ENCODE results near the gene PCNX1.
"Not testable (repeated sequence)": the region's sequence is repeated elsewhere in the genome, so short reads cannot be mapped to it uniquely, and the experiment has no call there.

The PCNX1 gene

GRCh38 chr14:70916300-70916699 lies 9.0 kb downstream of the PCNX1 start:
- Histone ChIP-seq H3K9me3 (ENCODE audit: control insufficient read depth, insufficient read depth, low read length) (no peaks in the 10 kb centered on the region), H3K9ac (ENCODE audit: low read depth, low read length) (no peak overlapping the region), H3K36me3 (ENCODE audit: insufficient read depth, low read length) (peaks cover 3% of the 10 kb centered on the region; the same call in 1 of the 2 replicates), H3K4me1 (ENCODE audit: insufficient read depth, low read length) (peaks cover 6% of the 10 kb centered on the region; the same call in 1 of the 2 replicates)

GRCh38 chr14:70916799-70917198 lies 9.5 kb downstream of the PCNX1 start:
- Histone ChIP-seq H3K9me3 (ENCODE audit: control insufficient read depth, insufficient read depth, low read length) (no peaks in the 10 kb centered on the region), H3K9ac (ENCODE audit: low read depth, low read length) (no peak overlapping the region), H3K4me1 (ENCODE audit: insufficient read depth, low read length) (peaks cover 6% of the 10 kb centered on the region; the same call in 1 of the 2 replicates), H3K36me3 (ENCODE audit: insufficient read depth, low read length) (peaks cover 3% of the 10 kb centered on the region; the same call in 1 of the 2 replicates)

- Histone ChIP-seq H3K36me3 (ENCODE audit: insufficient read depth, low read length) (peaks cover 3% of the 10 kb centered on the region; the same call in 1 of the 2 replicates), H3K9me3 (ENCODE audit: control insufficient read depth, insufficient read depth, low read length) (no peaks in the 10 kb centered on the region), H3K4me1 (ENCODE audit: insufficient read depth, low read length) (peaks cover 6% of the 10 kb centered on the region; the same call in 1 of the 2 replicates), H3K9ac (ENCODE audit: low read depth, low read length) (no peak overlapping the region)
Measured at GRCh38 chr14:70917633-70918032, 10.4 kb downstream of the PCNX1 start.

DNA sequence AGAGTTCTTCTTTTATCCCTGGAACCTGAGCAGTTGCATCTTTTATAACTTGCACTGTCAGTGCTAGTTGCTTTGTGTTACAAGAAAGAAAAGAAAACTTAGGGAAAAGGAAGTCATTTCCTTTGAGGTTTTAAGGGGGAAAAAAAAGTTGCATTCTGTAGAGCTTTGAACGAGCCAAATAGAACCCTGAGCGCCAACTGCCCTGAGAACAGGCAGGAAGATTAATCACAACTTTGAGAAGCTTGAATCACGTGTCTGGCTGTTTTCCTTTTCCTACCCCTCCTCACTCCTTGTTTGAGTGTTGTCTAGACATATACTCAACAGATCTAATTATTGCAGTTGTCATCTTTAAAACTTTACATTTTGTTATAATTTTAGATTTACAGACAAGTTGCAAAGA lies 12.5 kb downstream of the PCNX1 start:
- no peaks in the 10 kb centered on the region for H3K9me3 ChIP-seq (ENCODE audit: control insufficient read depth, insufficient read depth, low read length)
- peaks cover 6% of the 10 kb centered on the region; the same call in 1 of the 2 replicates for H3K4me1 ChIP-seq (ENCODE audit: insufficient read depth, low read length)
- peaks cover 3% of the 10 kb centered on the region; the same call in 1 of the 2 replicates for H3K36me3 ChIP-seq (ENCODE audit: insufficient read depth, low read length)
- no peak overlapping the region for H3K9ac ChIP-seq (ENCODE audit: low read depth, low read length)

DNA sequence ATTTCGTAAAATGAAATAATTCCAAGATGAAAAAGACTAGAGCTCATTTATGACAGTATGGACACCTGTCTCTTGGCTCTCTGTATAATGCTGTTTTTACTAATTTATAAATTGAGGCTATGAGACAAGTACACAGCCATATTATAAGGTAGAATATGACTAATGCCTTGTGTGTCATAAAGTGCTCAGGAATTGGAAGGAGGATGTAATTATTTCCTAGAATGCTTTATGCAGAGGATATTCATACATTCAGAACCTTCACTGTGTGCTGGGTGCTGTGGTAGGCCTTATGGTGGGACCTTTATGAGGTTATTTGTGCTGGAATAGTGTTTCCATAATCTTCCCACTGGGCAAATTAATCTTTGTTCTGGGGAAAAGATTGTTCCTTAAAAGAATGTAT lies 13.3 kb downstream of the PCNX1 start:
- H3K36me3 ChIP-seq (ENCODE audit: insufficient read depth, low read length): peaks cover 3% of the 10 kb centered on the region; the same call in 1 of the 2 replicates
- H3K9me3 ChIP-seq (ENCODE audit: control insufficient read depth, insufficient read depth, low read length): no peaks in the 10 kb centered on the region
- H3K9ac ChIP-seq (ENCODE audit: low read depth, low read length): no peak overlapping the region
- peaks cover 6% of the 10 kb centered on the region; the same call in 1 of the 2 replicates for H3K4me1 ChIP-seq (ENCODE audit: insufficient read depth, low read length)

DNA sequence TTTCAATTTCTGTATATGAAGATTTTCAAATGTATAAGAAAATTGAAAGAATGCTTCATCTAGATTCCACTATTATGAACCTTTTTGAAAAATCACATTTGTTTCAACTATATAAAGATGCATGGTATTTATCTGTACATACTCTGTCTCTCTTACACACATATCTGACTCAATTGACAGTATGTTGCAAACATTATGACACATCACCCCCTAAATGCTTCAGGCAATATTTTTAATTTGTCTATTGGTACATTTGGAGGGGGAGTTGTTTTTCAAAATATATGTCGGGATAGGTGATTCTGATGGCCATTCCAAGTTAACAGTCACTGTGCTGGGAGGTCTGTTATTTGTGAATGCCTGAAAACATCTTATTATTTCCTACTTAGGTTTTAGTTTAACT lies 14.4 kb downstream of the PCNX1 start:
- Histone ChIP-seq H3K4me1 (ENCODE audit: insufficient read depth, low read length) (peaks cover 6% of the 10 kb centered on the region; the same call in 1 of the 2 replicates), H3K36me3 (ENCODE audit: insufficient read depth, low read length) (peaks cover 3% of the 10 kb centered on the region; the same call in 1 of the 2 replicates), H3K9me3 (ENCODE audit: control insufficient read depth, insufficient read depth, low read length) (no peaks in the 10 kb centered on the region), H3K9ac (ENCODE audit: low read depth, low read length) (no peak overlapping the region)

DNA sequence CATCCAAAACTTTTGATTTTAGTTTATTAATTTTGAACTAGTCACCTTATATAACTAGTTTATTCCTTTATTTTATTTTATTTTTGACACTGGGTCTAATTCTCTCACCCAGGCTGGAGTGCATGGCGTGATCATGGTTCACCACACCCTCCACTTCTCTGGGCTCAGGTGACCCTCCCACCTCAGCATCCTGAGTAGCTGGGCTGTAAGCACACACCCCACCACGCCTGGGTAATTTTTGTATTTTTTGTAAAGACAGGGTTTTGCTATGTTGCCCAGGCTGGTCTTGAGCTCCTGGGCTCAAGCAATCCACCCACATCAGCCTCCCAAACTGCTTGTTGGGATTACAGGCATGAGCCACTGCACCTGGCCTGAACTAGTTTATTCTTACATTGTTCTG lies 17.3 kb downstream of the PCNX1 start:
- no peaks in the 10 kb centered on the region for H3K36me3 ChIP-seq (ENCODE audit: insufficient read depth, low read length)
- no peaks in the 10 kb centered on the region for H3K4me1 ChIP-seq (ENCODE audit: insufficient read depth, low read length)
- H3K9ac ChIP-seq (ENCODE audit: low read depth, low read length): no peak overlapping the region
- H3K9me3 ChIP-seq (ENCODE audit: control insufficient read depth, insufficient read depth, low read length): no peaks in the 10 kb centered on the region

- H3K36me3 ChIP-seq (ENCODE audit: insufficient read depth, low read length): no peaks in the 10 kb centered on the region
- H3K9ac ChIP-seq (ENCODE audit: low read depth, low read length): no peak overlapping the region
- H3K9me3 ChIP-seq (ENCODE audit: control insufficient read depth, insufficient read depth, low read length): no peaks in the 10 kb centered on the region
- H3K4me1 ChIP-seq (ENCODE audit: insufficient read depth, low read length): no peaks in the 10 kb centered on the region
Measured at GRCh38 chr14:70926235-70926830, 19.1 kb downstream of the PCNX1 start.

GRCh38 chr14:70931008-70931407 lies 23.7 kb downstream of the PCNX1 start:
- Histone ChIP-seq H3K9ac (ENCODE audit: low read depth, low read length) (no peak overlapping the region), H3K36me3 (ENCODE audit: insufficient read depth, low read length) (no peaks in the 10 kb centered on the region), H3K9me3 (ENCODE audit: control insufficient read depth, insufficient read depth, low read length) (no peaks in the 10 kb centered on the region), H3K4me1 (ENCODE audit: insufficient read depth, low read length) (no peaks in the 10 kb centered on the region)

- no peak overlapping the region for H3K9ac ChIP-seq (ENCODE audit: low read depth, low read length)
- no peaks in the 10 kb centered on the region for H3K4me1 ChIP-seq (ENCODE audit: insufficient read depth, low read length)
- no peaks in the 10 kb centered on the region for H3K9me3 ChIP-seq (ENCODE audit: control insufficient read depth, insufficient read depth, low read length)
- no peaks in the 10 kb centered on the region for H3K36me3 ChIP-seq (ENCODE audit: insufficient read depth, low read length)
Measured at GRCh38 chr14:70934084-70934483, 26.8 kb downstream of the PCNX1 start.

DNA sequence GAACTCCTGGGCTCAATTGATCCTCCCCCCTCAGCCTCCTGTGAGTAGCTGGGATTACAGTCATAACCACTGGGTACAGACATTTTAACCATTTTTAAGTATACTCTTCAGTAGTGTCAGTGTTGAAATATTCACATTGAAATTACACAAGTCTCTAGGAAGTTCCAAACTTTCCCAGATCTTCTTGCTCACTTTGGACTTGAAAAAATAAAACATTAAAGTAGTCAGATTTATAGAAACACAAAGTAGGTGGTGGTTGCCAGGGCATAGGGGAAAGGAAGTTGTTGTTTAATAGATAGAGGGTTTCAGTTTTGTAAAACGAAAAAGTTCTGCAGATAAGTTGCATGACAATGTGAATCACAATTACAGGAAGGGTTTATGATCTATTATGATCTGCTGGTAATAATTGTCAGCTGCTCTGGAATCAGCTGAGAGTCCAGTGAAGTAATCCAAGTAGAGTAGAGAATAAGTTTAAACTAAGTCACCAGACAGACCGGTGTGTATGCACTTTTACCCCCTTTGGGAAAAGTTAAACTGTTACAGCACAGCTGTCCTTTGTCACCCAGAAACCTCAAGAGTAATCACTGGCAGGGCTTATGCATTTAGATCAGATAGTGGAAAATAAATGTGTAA lies 27.4 kb downstream of the PCNX1 start:
- no peaks in the 10 kb centered on the region for H3K9me3 ChIP-seq (ENCODE audit: control insufficient read depth, insufficient read depth, low read length)
- no peaks in the 10 kb centered on the region for H3K4me1 ChIP-seq (ENCODE audit: insufficient read depth, low read length)
- no peaks in the 10 kb centered on the region for H3K36me3 ChIP-seq (ENCODE audit: insufficient read depth, low read length)
- no peak overlapping the region for H3K9ac ChIP-seq (ENCODE audit: low read depth, low read length)

GRCh38 chr14:70935135-70935534 lies 27.9 kb downstream of the PCNX1 start:
- H3K9me3 ChIP-seq (ENCODE audit: control insufficient read depth, insufficient read depth, low read length): no peaks in the 10 kb centered on the region
- H3K36me3 ChIP-seq (ENCODE audit: insufficient read depth, low read length): no peaks in the 10 kb centered on the region
- H3K4me1 ChIP-seq (ENCODE audit: insufficient read depth, low read length): no peaks in the 10 kb centered on the region
- no peak overlapping the region for H3K9ac ChIP-seq (ENCODE audit: low read depth, low read length)

- H3K9me3 ChIP-seq (ENCODE audit: control insufficient read depth, insufficient read depth, low read length): peaks cover 20% of the 10 kb centered on the region
- H3K9ac ChIP-seq (ENCODE audit: low read depth, low read length): not testable (repeated sequence)
Measured at GRCh38 chr14:70939693-70940092, 32.4 kb downstream of the PCNX1 start.

GRCh38 chr14:70941637-70942341 lies 34.5 kb downstream of the PCNX1 start:
- H3K9ac ChIP-seq (ENCODE audit: low read depth, low read length); H3K4me1 ChIP-seq (ENCODE audit: insufficient read depth, low read length); H3K36me3 ChIP-seq (ENCODE audit: insufficient read depth, low read length): not testable (repeated sequence)
- peaks cover 28% of the 10 kb centered on the region for H3K9me3 ChIP-seq (ENCODE audit: control insufficient read depth, insufficient read depth, low read length)

More at GRCh38 chr14:70939693-70940092, 32.4 kb downstream of the PCNX1 start:
- H3K36me3 ChIP-seq (ENCODE audit: insufficient read depth, low read length); H3K4me1 ChIP-seq (ENCODE audit: insufficient read depth, low read length): not testable (repeated sequence)

DNA sequence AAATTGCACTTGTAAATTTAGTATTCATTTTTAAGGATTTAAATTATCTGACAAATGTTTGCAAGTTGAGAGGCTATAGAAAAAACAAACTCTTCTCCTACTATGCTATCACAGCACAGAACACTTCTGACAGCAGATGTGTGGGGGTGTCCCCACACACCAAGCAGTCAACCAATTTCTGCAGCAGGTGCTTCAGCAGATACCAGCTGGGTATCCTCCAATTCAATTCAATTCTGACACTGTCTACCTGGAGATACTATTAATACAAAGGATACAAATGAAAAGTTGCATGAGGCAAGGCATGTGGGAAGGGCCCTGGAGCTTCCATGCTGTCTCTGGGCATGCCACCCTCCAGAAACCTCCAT lies 35.1 kb downstream of the PCNX1 start:
- no peaks in the 10 kb centered on the region for H3K4me1 ChIP-seq (ENCODE audit: insufficient read depth, low read length)

More for the DNA sequence above, 35.1 kb downstream of the PCNX1 start:
- Histone ChIP-seq H3K36me3 (ENCODE audit: insufficient read depth, low read length) (peaks cover 7% of the 10 kb centered on the region; the same call in 1 of the 2 replicates), H3K9me3 (ENCODE audit: control insufficient read depth, insufficient read depth, low read length) (peaks cover 28% of the 10 kb centered on the region), H3K9ac (ENCODE audit: low read depth, low read length) (no peak overlapping the region)
